Measurements from ENCODE around the gene PRRG2.

- TF ChIP-seq FOXM1 (IDR thresholded peaks at IDR 0.05; ENCODE audit: borderline replicate concordance) (no peak), BHLHE40 (IDR thresholded peaks at IDR 0.05; ENCODE audit: borderline replicate concordance) (no peak), SP1 (IDR thresholded peaks at IDR 0.05) (no peak), TARDBP (IDR thresholded peaks at IDR 0.05) (no peak), CTBP1 (IDR thresholded peaks at IDR 0.05; ENCODE audit: borderline replicate concordance) (no peak), L3MBTL2 (conservative IDR thresholded peaks at IDR 0.05) (no peak), SUZ12 (IDR thresholded peaks at IDR 0.05) (no peak), NFRKB (IDR thresholded peaks at IDR 0.05) (no peak), FOXK2 (IDR thresholded peaks at IDR 0.05) (no peak), ELF4 (IDR thresholded peaks at IDR 0.05) (no peak), ARNT (IDR thresholded peaks at IDR 0.05) (no peak), LEF1 (IDR thresholded peaks at IDR 0.05; ENCODE audit: borderline replicate concordance) (no peak)
Measured at GRCh38 chr19:49639401-49640112, 58.4 kb downstream of the PRRG2 start.

Measured in HEK293T (cell line).